Right lung (tissue), 10 donors: ENCODE results near the gene SLIRP. TPM values are rescaled to one million over a fixed set of nuclear protein-coding genes. Genes with fewer than 3 reads are reported as not detected.
"Not testable (repeated sequence)": the region's sequence is repeated elsewhere in the genome, so short reads cannot be mapped to it uniquely, and the experiment has no call there.

Source experiments
- DNase-seq, 2 donors: peaks; one replicate each; pipeline ENCODE4 v3.0.0-alpha.2; 2013
- long read RNA-seq, 8 donors: transcript quantifications; one replicate each; lab custom pipeline, GENCODE V29; 2026
- polyA plus RNA-seq, 5 donors: library from polyadenylated mRNA; unstranded; fragments of 120-200 nt; gene quantifications; one replicate each; pipeline versions ENCODE4 v1.2.1 to v1.2.3, GENCODE V29; 2013; ENCODE audit warnings: inconsistent platforms in 1 of 5, low replicate concordance in 1 of 5; ENCODE audit not compliant: insufficient read length in 5 of 5, insufficient read depth in 1 of 5

The SLIRP gene
- polyA plus RNA-seq: 10 to 100 TPM; 68.1 to 78.6 (median 73.7) TPM
- long read RNA-seq, donor 1, transcript SLIRP-201 (4 exons, 394 nt): minor isoform, 6 of 192 reads
- long read RNA-seq, donor 1, transcript SLIRP-209 (4 exons, 408 nt): major isoform, 157 of 192 reads
- long read RNA-seq, donor 1, transcript SLIRP-208 (3 exons, 450 nt): minor isoform, 7 of 192 reads
- long read RNA-seq, donor 1, partial matches to known transcripts: 17 of 192 reads
- long read RNA-seq, donor 1, other reads (novel, unspliced or antisense): 0 of 192 reads
- long read RNA-seq, donor 2, transcript SLIRP-201 (4 exons, 394 nt): minor isoform, 5 of 119 reads
- long read RNA-seq, donor 2, transcript SLIRP-209 (4 exons, 408 nt): major isoform, 69 of 119 reads
- long read RNA-seq, donor 2, partial matches to known transcripts: 39 of 119 reads
- long read RNA-seq, donor 2, other reads (novel, unspliced or antisense): 0 of 119 reads
- long read RNA-seq, donor 3, transcript SLIRP-207 (3 exons, 729 nt): minor isoform, 6 of 128 reads
- long read RNA-seq, donor 3, transcript SLIRP-209 (4 exons, 408 nt): major isoform, 107 of 128 reads
- long read RNA-seq, donor 3, partial matches to known transcripts: 7 of 128 reads
- long read RNA-seq, donor 3, other reads (novel, unspliced or antisense): 0 of 128 reads
- long read RNA-seq, donor 4, transcript SLIRP-209 (4 exons, 408 nt): major isoform, 70 of 83 reads
- long read RNA-seq, donor 4, partial matches to known transcripts: 5 of 83 reads
- long read RNA-seq, donor 4, other reads (novel, unspliced or antisense): 0 of 83 reads
- long read RNA-seq, donor 5, transcript SLIRP-201 (4 exons, 394 nt): minor isoform, 7 of 219 reads
- long read RNA-seq, donor 5, transcript SLIRP-207 (3 exons, 729 nt): minor isoform, 5 of 219 reads
- long read RNA-seq, donor 5, transcript SLIRP-208 (3 exons, 450 nt): minor isoform, 8 of 219 reads
- long read RNA-seq, donor 5, transcript SLIRP-209 (4 exons, 408 nt): major isoform, 189 of 219 reads
- long read RNA-seq, donor 5, partial matches to known transcripts: 6 of 219 reads
- long read RNA-seq, donor 5, other reads (novel, unspliced or antisense): 0 of 219 reads
- long read RNA-seq, donor 6, transcript SLIRP-209 (4 exons, 408 nt): major isoform, 142 of 163 reads
- long read RNA-seq, donor 6, partial matches to known transcripts: 6 of 163 reads
- long read RNA-seq, donor 6, other reads (novel, unspliced or antisense): 0 of 163 reads
- long read RNA-seq, donor 7, transcript SLIRP-209 (4 exons, 408 nt): major isoform, 66 of 71 reads
- long read RNA-seq, donor 7, partial matches to known transcripts: 0 of 71 reads
- long read RNA-seq, donor 7, other reads (novel, unspliced or antisense): 0 of 71 reads
- long read RNA-seq, donor 8, transcript SLIRP-209 (4 exons, 408 nt): major isoform, 45 of 83 reads
- long read RNA-seq, donor 8, partial matches to known transcripts: 28 of 83 reads
- long read RNA-seq, donor 8, other reads (novel, unspliced or antisense): 0 of 83 reads

- peak; percentile 83 for DNase-seq
Measured at GRCh38 chr14:77707724-77708408, at the start of gene SLIRP, which contains the start of gene ALKBH1. SLIRP (plus strand) TSS chr14:77708103; CDS start chr14:77708112, 9 bp downstream. ALKBH1 (minus strand) TSS chr14:77708023; CDS start chr14:77708004, 19 bp downstream.

GRCh38 chr14:77659831-77660230 is 48.1 kb upstream of the SLIRP start:
- no peak for DNase-seq

- no peak for DNase-seq
Measured at GRCh38 chr14:77660754-77661153, 47.1 kb upstream of the SLIRP start.

GRCh38 chr14:77661562-77661961 is 46.3 kb upstream of the SLIRP start:
- not testable (repeated sequence) for DNase-seq

GRCh38 chr14:77663293-77663692 is 44.6 kb upstream of the SLIRP start:
- DNase-seq: no peak

GRCh38 chr14:77667331-77667730 is 40.6 kb upstream of the SLIRP start:
- no peak for DNase-seq

- DNase-seq: no peak
Measured at GRCh38 chr14:77673193-77673592, 34.7 kb upstream of the SLIRP start.

GRCh38 chr14:77674931-77675330 is 33.0 kb upstream of the SLIRP start:
- no peak for DNase-seq

- no peak for DNase-seq
Measured at GRCh38 chr14:77681196-77682157, 26.4 kb upstream of the SLIRP start.

- no peak for DNase-seq
Measured at GRCh38 chr14:77682158-77682553, 25.7 kb upstream of the SLIRP start.

GRCh38 chr14:77691259-77691658 is 16.6 kb upstream of the SLIRP start:
- no peak for DNase-seq

GRCh38 chr14:77707355-77707723 is 564 bp upstream of the SLIRP start:
- DNase-seq: no peak

GRCh38 chr14:77708749-77709148 is 846 bp downstream of the SLIRP start:
- no peak for DNase-seq

- no peak for DNase-seq
Measured at GRCh38 chr14:77709412-77709811, 1.5 kb downstream of the SLIRP start.

GRCh38 chr14:77710364-77710763 is 2.5 kb downstream of the SLIRP start:
- DNase-seq: no peak

- no peak for DNase-seq
Measured at GRCh38 chr14:77714926-77715325, 7.0 kb downstream of the SLIRP start.

- no peak for DNase-seq
Measured at GRCh38 chr14:77717608-77718305, 9.9 kb downstream of the SLIRP start.

- no peak for DNase-seq
Measured at GRCh38 chr14:77721437-77721836, 13.5 kb downstream of the SLIRP start.

- DNase-seq: no peak
Measured at GRCh38 chr14:77722301-77722700, 14.4 kb downstream of the SLIRP start.
